Retina (tissue), 1 donor: ENCODE measurements around the gene MVB12B.

Source experiments
- DNase-seq: peaks from one replicate; pipeline ENCODE4 v3.0.0-alpha.2; 2016

Gene MVB12B

GRCh38 chr9:126496781-126497659, 170.4 kb downstream of the MVB12B start:
- DNase-seq: no peak

GRCh38 chr9:126497660-126498275, 171.1 kb downstream of the MVB12B start:
- DNase-seq: no peak

- DNase-seq: no peak
These were observed 171.7 kb downstream of the MVB12B start for GRCh38 chr9:126498331-126498730.

GRCh38 chr9:126499005-126499910, 172.6 kb downstream of the MVB12B start:
- peak; percentile 91 for DNase-seq

GRCh38 chr9:126499911-126500599, 173.4 kb downstream of the MVB12B start:
- DNase-seq: no peak

- peak; percentile 94 for DNase-seq
These were observed 174.2 kb downstream of the MVB12B start for GRCh38 chr9:126500600-126501382.

GRCh38 chr9:126501383-126502331, 175.0 kb downstream of the MVB12B start:
- no peak for DNase-seq

GRCh38 chr9:126502417-126503332, 176.0 kb downstream of the MVB12B start:
- DNase-seq: no peak

GRCh38 chr9:126503333-126504085, 176.9 kb downstream of the MVB12B start:
- DNase-seq: no peak

GRCh38 chr9:126504086-126504976, 177.7 kb downstream of the MVB12B start:
- no peak for DNase-seq

- DNase-seq: no peak
These were observed 178.4 kb downstream of the MVB12B start for GRCh38 chr9:126504977-126505455.

- no peak for DNase-seq
These were observed 179.2 kb downstream of the MVB12B start for GRCh38 chr9:126505697-126506346.

- DNase-seq: no peak
These were observed 180.0 kb downstream of the MVB12B start for GRCh38 chr9:126506361-126507317.

- no peak for DNase-seq
These were observed 180.9 kb downstream of the MVB12B start for GRCh38 chr9:126507318-126508109.

- DNase-seq: no peak
These were observed 181.6 kb downstream of the MVB12B start for GRCh38 chr9:126508171-126508591.
